ENCODE measurements around the gene EXOC2.

Gene EXOC2

DNA sequence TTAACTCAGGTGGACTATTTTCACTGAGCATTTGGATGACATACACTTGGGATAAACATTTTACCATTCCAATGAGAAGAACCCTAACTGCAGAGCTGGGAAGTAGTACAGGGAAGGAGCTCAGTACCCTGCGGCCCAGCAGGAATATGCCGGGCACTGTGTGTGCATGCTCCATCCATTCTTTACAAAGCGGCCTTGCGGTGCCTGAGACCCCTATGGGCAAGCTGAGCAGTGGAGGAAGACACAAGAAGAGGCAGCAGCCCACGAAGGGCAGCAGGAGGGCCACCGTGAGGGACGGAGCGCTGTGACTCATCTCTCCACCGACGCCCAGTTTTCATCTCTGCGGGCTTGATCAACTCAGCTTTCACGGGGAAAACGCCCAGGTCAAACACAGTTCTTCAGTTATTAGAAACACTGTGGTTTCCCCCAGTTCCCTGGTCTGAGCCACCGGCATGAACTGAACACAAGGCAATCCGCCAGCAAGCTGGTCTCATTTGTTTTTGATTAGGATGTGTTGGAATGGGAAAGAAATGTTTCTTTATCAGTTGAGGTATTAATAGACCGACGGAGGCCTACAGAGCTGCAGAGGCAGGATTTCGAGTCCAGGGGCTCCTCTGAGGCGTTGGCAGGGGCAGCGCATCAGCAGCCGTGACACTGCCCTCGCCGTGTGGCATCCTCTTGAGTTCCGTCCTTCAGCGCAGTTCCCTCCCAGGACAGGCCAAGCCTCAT lies 256.5 kb downstream of the EXOC2 start:
- H3K9me3 Mint-ChIP-seq (ENCODE audit: low read depth), result no peaks in the 10 kb centered on the region
- no peaks in the 10 kb centered on the region for H3K36me3 Mint-ChIP-seq
- H3K27me3 Mint-ChIP-seq, result no peaks in the 10 kb centered on the region
- no peak overlapping the region for H3K4me3 Mint-ChIP-seq
- H3K4me1 Mint-ChIP-seq (ENCODE audit: low read depth), result peaks cover 28% of the 10 kb centered on the region
- no peak overlapping the region for H3K27ac Mint-ChIP-seq

GRCh38 chr6:435441-436307 lies 257.3 kb downstream of the EXOC2 start:
- Mint-ChIP-seq H3K27ac (peak overlapping the region; percentile 86), H3K9me3 (ENCODE audit: low read depth) (no peaks in the 10 kb centered on the region), H3K27me3 (no peaks in the 10 kb centered on the region), H3K36me3 (no peaks in the 10 kb centered on the region), H3K4me3 (no peak overlapping the region), H3K4me1 (ENCODE audit: low read depth) (peaks cover 34% of the 10 kb centered on the region)

All from activated naive CD8-positive, alpha-beta T cell (primary cell).